Dedifferentiated amniotic fluid mesenchymal stem cell (primary cell): ENCODE data around the gene WDFY2.

Source experiments
- DNase-seq: peaks from one replicate; pipeline ENCODE4 v3.0.0-alpha.2; 2016; ENCODE audit errors: extremely low spot score

WDFY2 gene

GRCh38 chr13:51704399-51705313 is 120.4 kb downstream of the WDFY2 start:
- no peak for DNase-seq

- DNase-seq: no peak
Measured at GRCh38 chr13:51707461-51707860, 123.2 kb downstream of the WDFY2 start.

- DNase-seq: no peak
Measured at GRCh38 chr13:51713807-51714206, 129.5 kb downstream of the WDFY2 start.

- DNase-seq: peak; percentile 29
Measured at GRCh38 chr13:51714663-51715168, 130.5 kb downstream of the WDFY2 start.

GRCh38 chr13:51715613-51716012 is 131.4 kb downstream of the WDFY2 start:
- DNase-seq: no peak

GRCh38 chr13:51717786-51718398 is 133.6 kb downstream of the WDFY2 start:
- DNase-seq: no peak

GRCh38 chr13:51719394-51719793 is 135.1 kb downstream of the WDFY2 start:
- no peak for DNase-seq

- no peak for DNase-seq
Measured at GRCh38 chr13:51721496-51721895, 137.2 kb downstream of the WDFY2 start.

GRCh38 chr13:51723529-51723928 is 139.3 kb downstream of the WDFY2 start:
- DNase-seq: no peak

GRCh38 chr13:51724721-51725120 is 140.5 kb downstream of the WDFY2 start:
- no peak for DNase-seq

GRCh38 chr13:51726446-51727193 is 142.4 kb downstream of the WDFY2 start:
- DNase-seq: peak; percentile 80

GRCh38 chr13:51727634-51728274 is 143.5 kb downstream of the WDFY2 start:
- DNase-seq: no peak

- no peak for DNase-seq
Measured at GRCh38 chr13:51728275-51728673, 144.0 kb downstream of the WDFY2 start.

- no peak for DNase-seq
Measured at GRCh38 chr13:51728972-51729371, 144.7 kb downstream of the WDFY2 start.

- peak; percentile 86 for DNase-seq
Measured at GRCh38 chr13:51729866-51730553, 145.7 kb downstream of the WDFY2 start.

GRCh38 chr13:51730927-51731326 is 146.7 kb downstream of the WDFY2 start:
- no peak for DNase-seq

GRCh38 chr13:51731759-51732158 is 147.5 kb downstream of the WDFY2 start:
- DNase-seq: peak; percentile 26

- no peak for DNase-seq
Measured at GRCh38 chr13:51733374-51734298, 149.4 kb downstream of the WDFY2 start.

- no peak for DNase-seq
Measured at GRCh38 chr13:51734786-51735185, 150.5 kb downstream of the WDFY2 start.

- DNase-seq: no peak
Measured at GRCh38 chr13:51737609-51738008, 153.3 kb downstream of the WDFY2 start.
